Fibroblast of lung (primary cell): ENCODE measurements around the gene SF3B4.

ENCODE experiments used
- EZH2 ChIP-seq: IDR thresholded peaks from 2 replicates; pipeline ENCODE4 v1.5.1; 2012; ENCODE audit warnings: low read length, control low read depth, mild to moderate bottlenecking; ENCODE audit errors: missing control alignments
- TF ChIP-seq, protein P1 (sequence below), 2 donors: IDR thresholded peaks in 1 of 2; conservative IDR thresholded peaks in 1 of 2; 1 replicate in 1 of 2; 2 replicates in 1 of 2; pipeline ENCODE4 v1.5.1; 2011 to 2012; ENCODE audit warnings: low read length in 2 of 2, control low read depth in 1 of 2, inconsistent platforms in 1 of 2, low read depth in 1 of 2, mild to moderate bottlenecking in 1 of 2

DNA sequence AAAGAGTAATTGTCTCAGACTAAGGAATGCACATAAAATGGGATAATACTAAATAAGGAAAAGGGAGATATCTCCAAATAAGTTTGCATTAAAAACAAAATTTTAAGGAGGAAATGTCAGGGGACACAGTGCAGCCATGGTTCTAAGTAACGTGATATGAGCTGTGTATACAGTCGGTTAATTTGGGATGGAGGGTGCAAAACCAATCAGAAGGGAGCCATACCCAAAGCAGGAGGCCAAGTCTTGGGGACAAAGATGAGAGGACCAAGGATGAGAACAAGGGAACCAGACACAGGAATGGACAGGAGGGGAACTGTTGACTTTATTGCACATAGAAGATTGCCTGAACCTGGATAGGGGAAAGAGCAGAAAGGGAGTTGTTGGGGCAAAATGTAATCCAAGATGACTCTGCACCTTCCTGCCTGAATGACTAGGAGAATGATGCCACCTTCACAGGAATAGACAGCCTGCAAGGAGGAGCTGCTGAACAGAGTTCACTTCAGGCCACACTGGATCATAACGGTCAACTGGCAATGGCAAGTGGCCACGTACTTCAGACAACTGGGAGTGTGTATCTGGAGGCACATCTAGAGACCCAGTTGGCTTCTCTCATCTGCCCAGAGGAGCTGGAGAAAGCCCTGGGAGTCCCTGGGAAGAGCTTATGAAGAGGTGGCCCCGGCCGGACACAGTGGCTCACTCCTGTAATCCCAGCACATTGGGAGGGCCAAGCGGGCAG is 50.2 kb downstream of the SF3B4 start:
- TF ChIP-seq, protein P1, sequence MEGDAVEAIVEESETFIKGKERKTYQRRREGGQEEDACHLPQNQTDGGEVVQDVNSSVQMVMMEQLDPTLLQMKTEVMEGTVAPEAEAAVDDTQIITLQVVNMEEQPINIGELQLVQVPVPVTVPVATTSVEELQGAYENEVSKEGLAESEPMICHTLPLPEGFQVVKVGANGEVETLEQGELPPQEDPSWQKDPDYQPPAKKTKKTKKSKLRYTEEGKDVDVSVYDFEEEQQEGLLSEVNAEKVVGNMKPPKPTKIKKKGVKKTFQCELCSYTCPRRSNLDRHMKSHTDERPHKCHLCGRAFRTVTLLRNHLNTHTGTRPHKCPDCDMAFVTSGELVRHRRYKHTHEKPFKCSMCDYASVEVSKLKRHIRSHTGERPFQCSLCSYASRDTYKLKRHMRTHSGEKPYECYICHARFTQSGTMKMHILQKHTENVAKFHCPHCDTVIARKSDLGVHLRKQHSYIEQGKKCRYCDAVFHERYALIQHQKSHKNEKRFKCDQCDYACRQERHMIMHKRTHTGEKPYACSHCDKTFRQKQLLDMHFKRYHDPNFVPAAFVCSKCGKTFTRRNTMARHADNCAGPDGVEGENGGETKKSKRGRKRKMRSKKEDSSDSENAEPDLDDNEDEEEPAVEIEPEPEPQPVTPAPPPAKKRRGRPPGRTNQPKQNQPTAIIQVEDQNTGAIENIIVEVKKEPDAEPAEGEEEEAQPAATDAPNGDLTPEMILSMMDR (conservative IDR thresholded peaks at IDR 0.05 in 1 of 2, IDR thresholded peaks at IDR 0.05 in 1 of 2; ENCODE audit: low read depth in 1 of 2, low read length in 2 of 2) = no peak
- no peak for TF ChIP-seq EZH2
